ENCODE data around the gene RRP36. TPM values are rescaled to one million over a fixed set of nuclear protein-coding genes. Genes with fewer than 3 reads are reported as not detected.

Gene RRP36
- total and polyA plus RNA-seq, 2 of the 8 experiments (the other 6 are each of a cell fraction or from before 2014, with no cell fraction given): 33.9 to 92.3 TPM

- 0 out of 3 replicates have a peak, but pooled peaks of 1 of the 2 experiments have one; percentile 10 for TF ChIP-seq EP300 (IDR thresholded peaks at IDR 0.05; ENCODE audit: borderline replicate concordance in 1 of 2, low read depth in 2 of 2, low read length in 2 of 2)
- no peak for TF ChIP-seq CTBP2 (IDR thresholded peaks at IDR 0.05; ENCODE audit: borderline replicate concordance, insufficient read depth, insufficient read length, low read length)
- TF ChIP-seq JUN (IDR thresholded peaks at IDR 0.05; ENCODE audit: low read depth, low read length): no peak
- TF ChIP-seq, protein P1, sequence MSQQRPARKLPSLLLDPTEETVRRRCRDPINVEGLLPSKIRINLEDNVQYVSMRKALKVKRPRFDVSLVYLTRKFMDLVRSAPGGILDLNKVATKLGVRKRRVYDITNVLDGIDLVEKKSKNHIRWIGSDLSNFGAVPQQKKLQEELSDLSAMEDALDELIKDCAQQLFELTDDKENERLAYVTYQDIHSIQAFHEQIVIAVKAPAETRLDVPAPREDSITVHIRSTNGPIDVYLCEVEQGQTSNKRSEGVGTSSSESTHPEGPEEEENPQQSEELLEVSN (IDR thresholded peaks at IDR 0.05): no peak
- TF ChIP-seq ATF3 (IDR thresholded peaks at IDR 0.05; ENCODE audit: insufficient read depth, low read depth, low read length): peak; percentile 96
- TF ChIP-seq, protein P2, sequence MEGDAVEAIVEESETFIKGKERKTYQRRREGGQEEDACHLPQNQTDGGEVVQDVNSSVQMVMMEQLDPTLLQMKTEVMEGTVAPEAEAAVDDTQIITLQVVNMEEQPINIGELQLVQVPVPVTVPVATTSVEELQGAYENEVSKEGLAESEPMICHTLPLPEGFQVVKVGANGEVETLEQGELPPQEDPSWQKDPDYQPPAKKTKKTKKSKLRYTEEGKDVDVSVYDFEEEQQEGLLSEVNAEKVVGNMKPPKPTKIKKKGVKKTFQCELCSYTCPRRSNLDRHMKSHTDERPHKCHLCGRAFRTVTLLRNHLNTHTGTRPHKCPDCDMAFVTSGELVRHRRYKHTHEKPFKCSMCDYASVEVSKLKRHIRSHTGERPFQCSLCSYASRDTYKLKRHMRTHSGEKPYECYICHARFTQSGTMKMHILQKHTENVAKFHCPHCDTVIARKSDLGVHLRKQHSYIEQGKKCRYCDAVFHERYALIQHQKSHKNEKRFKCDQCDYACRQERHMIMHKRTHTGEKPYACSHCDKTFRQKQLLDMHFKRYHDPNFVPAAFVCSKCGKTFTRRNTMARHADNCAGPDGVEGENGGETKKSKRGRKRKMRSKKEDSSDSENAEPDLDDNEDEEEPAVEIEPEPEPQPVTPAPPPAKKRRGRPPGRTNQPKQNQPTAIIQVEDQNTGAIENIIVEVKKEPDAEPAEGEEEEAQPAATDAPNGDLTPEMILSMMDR (IDR thresholded peaks at IDR 0.05; ENCODE audit: control extremely low read depth in 1 of 3, insufficient read depth in 1 of 3, low read depth in 1 of 3, low read length in 3 of 3): no peak
- TF ChIP-seq KDM5A (IDR thresholded peaks at IDR 0.05; ENCODE audit: low read length): peak; percentile 95
- peak; percentile 100 for TF ChIP-seq KDM4A (IDR thresholded peaks at IDR 0.05; ENCODE audit: low read depth, low read length, severe bottlenecking)
- TF ChIP-seq POLR2A (IDR thresholded peaks at IDR 0.05; ENCODE audit: control extremely low read depth in 1 of 2, low read depth in 2 of 2, low read length in 2 of 2): peak in 1 of 2 experiments; percentile 98; a peak in 2 of 3 replicates
- TF ChIP-seq EGR1 (IDR thresholded peaks at IDR 0.05; ENCODE audit: borderline replicate concordance, low read depth, low read length): no peak
- no peak for TF ChIP-seq CHD1 (IDR thresholded peaks at IDR 0.05; ENCODE audit: low read depth, low read length)
- peak; percentile 98 for TF ChIP-seq YY1 (IDR thresholded peaks at IDR 0.05; ENCODE audit: low read depth, low read length)
- TF ChIP-seq JUND (IDR thresholded peaks at IDR 0.05; ENCODE audit: low read length): no peak
- TF ChIP-seq ZNF274 (IDR thresholded peaks at IDR 0.05; ENCODE audit: borderline replicate concordance, extremely low read depth, low read length): no peak
- no peak for TF ChIP-seq EZH2 (IDR thresholded peaks at IDR 0.05; ENCODE audit: low read depth, low read length, severe bottlenecking)
- TF ChIP-seq ATF2 (IDR thresholded peaks at IDR 0.05; ENCODE audit: low read length): no peak
- TF ChIP-seq TBP (IDR thresholded peaks at IDR 0.05; ENCODE audit: low read depth, low read length): peak; percentile 89
Observed at GRCh38 chr6:43059168-43060033, 38.0 kb downstream of the RRP36 start, which contains the start of the genes KLC4 and MRPL2 (continued).
